Stimulated activated naive CD4-positive, alpha-beta T cell treated with Interleukin-2 at 50 U/mL for 16 hours (primary cell): ENCODE results near the gene GAST.

Source experiments
- DNase-seq: peaks from one replicate; lab custom pipeline; 2025; lab: John Stamatoyannopoulos, UW

Gene GAST

GRCh38 chr17:41707803-41708669, 4.1 kb upstream of the GAST start:
- no peak for DNase-seq

- DNase-seq: peak; percentile 8
Observed at GRCh38 chr17:41710472-41711090, 1.6 kb upstream of the GAST start.

- no peak for DNase-seq
Observed at GRCh38 chr17:41717408-41718286, 5.5 kb downstream of the GAST start.

- DNase-seq: no peak
Observed at GRCh38 chr17:41718287-41718645, 6.1 kb downstream of the GAST start.

GRCh38 chr17:41722231-41722630, 10.1 kb downstream of the GAST start:
- DNase-seq: no peak

GRCh38 chr17:41723801-41724475, 11.8 kb downstream of the GAST start:
- DNase-seq: no peak

GRCh38 chr17:41724476-41725050, 12.4 kb downstream of the GAST start:
- no peak for DNase-seq

- no peak for DNase-seq
Observed at GRCh38 chr17:41725134-41725533, 13.0 kb downstream of the GAST start.

- DNase-seq: no peak
Observed at GRCh38 chr17:41728056-41728455, 15.9 kb downstream of the GAST start.

GRCh38 chr17:41730479-41730878, 18.3 kb downstream of the GAST start:
- DNase-seq: no peak

- DNase-seq: no peak
Observed at GRCh38 chr17:41731836-41732235, 19.7 kb downstream of the GAST start.

- DNase-seq: no peak
Observed at GRCh38 chr17:41733348-41734138, 21.4 kb downstream of the GAST start.

- peak; percentile 6 for DNase-seq
Observed at GRCh38 chr17:41734139-41734948, 22.2 kb downstream of the GAST start, which contains the start of gene HAP1. HAP1 (minus strand) TSS chr17:41734643; CDS start chr17:41734634, 9 bp downstream.

- DNase-seq: no peak
Observed at GRCh38 chr17:41734949-41735313, 22.8 kb downstream of the GAST start.

- no peak for DNase-seq
Observed at GRCh38 chr17:41735744-41736143, 23.6 kb downstream of the GAST start.

GRCh38 chr17:41736983-41737679, 25.0 kb downstream of the GAST start:
- no peak for DNase-seq

- no peak for DNase-seq
Observed at GRCh38 chr17:41737680-41738023, 25.5 kb downstream of the GAST start.

- peak; percentile 69 for DNase-seq
Observed at GRCh38 chr17:41738077-41738800, 26.1 kb downstream of the GAST start.

- no peak for DNase-seq
Observed at GRCh38 chr17:41738801-41739112, 26.6 kb downstream of the GAST start.
